NT2/D1 (cell line): ENCODE results near the gene OR1Q1.

Experiments used
- SUZ12 ChIP-seq: IDR thresholded peaks from 2 replicates; pipeline ENCODE4 v1.6.1; 2011; ENCODE audit not compliant: insufficient read length, insufficient read depth; ENCODE audit errors: extremely low read depth
- YY1 ChIP-seq: IDR thresholded peaks from 2 replicates; pipeline ENCODE4 v1.6.1; 2011; ENCODE audit not compliant: insufficient read length, insufficient read depth
- ZNF274 ChIP-seq: IDR thresholded peaks from 2 replicates; pipeline ENCODE4 v1.6.1; 2011; ENCODE audit warnings: mild to moderate bottlenecking, low read depth, low read length

GRCh38 chr9:122656378-122656777 lies 41.8 kb downstream of the OR1Q1 start:
- TF ChIP-seq YY1, result no peak
- TF ChIP-seq ZNF274, result no peak
- no peak for TF ChIP-seq SUZ12
